ENCODE data around the gene ZBTB8A.

DNA sequence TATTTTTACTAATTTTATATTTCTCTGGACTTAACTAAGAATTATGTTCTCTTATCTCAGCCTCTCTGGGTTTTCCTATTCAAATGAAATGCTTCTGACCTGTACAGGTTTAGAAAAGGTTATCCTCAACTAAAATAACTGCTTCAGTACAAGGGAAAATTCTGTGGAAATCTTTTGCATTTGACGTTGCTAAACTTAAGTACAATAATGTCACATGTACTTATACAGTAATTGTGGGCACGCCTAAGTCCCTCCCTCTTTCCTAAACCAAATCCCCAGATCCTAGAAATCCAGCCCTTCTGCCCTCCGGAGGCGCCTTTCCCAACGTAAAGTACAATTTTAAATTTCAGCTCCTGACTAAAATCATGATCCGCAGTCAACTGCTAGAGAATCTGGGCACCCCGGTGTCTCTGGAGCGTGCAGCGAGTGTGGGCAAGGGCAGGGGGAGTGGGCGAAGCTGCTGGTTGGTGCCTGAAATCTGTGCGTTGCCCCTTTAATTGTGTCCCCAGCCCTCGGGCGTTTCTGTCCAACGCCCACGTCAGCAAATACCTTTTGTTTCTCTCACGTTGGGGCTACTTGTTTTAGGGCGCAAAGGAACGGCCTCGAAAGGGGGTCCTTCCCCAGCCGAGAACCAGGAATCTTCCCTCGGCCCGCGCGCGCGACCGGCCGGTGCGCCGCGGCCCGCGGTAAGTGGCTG, at the start of gene ZBTB8A:
- TF ChIP-seq, protein P1, sequence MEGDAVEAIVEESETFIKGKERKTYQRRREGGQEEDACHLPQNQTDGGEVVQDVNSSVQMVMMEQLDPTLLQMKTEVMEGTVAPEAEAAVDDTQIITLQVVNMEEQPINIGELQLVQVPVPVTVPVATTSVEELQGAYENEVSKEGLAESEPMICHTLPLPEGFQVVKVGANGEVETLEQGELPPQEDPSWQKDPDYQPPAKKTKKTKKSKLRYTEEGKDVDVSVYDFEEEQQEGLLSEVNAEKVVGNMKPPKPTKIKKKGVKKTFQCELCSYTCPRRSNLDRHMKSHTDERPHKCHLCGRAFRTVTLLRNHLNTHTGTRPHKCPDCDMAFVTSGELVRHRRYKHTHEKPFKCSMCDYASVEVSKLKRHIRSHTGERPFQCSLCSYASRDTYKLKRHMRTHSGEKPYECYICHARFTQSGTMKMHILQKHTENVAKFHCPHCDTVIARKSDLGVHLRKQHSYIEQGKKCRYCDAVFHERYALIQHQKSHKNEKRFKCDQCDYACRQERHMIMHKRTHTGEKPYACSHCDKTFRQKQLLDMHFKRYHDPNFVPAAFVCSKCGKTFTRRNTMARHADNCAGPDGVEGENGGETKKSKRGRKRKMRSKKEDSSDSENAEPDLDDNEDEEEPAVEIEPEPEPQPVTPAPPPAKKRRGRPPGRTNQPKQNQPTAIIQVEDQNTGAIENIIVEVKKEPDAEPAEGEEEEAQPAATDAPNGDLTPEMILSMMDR (IDR thresholded peaks at IDR 0.05 in 8 of 11, conservative IDR thresholded peaks at IDR 0.05 in 3 of 11) = no peak
- TF ChIP-seq POLR2AphosphoS5 (IDR thresholded peaks at IDR 0.05) (peak in 2 of 3 donors; percentile 7 to 43), POLR2A (IDR thresholded peaks at IDR 0.05) (no peak)
